Measurements from ENCODE around the gene KLHL5. TPM values are rescaled to one million over a fixed set of nuclear protein-coding genes. Genes with fewer than 3 reads are reported as not detected.

KLHL5 gene
- total and polyA plus RNA-seq, 4 donors, result 14.2 to 65.4 (median 25.6) TPM

- no peak for TF ChIP-seq RXRA (IDR thresholded peaks at IDR 0.05)
- no peak for TF ChIP-seq HNF4A (conservative IDR thresholded peaks at IDR 0.05)
Observed at GRCh38 chr4:39120418-39120817, 58.4 kb downstream of the KLHL5 start (continued).

- 97% methylated on average over 9 of the region's 9 CpGs for WGBS
- no peak overlapping the region for H3K4me3 ChIP-seq (ENCODE audit: low read depth in 1 of 3, low read length in 3 of 3)
- H3K9me3 ChIP-seq (ENCODE audit: control insufficient read depth in 4 of 4, low read length in 3 of 4), result peaks cover 0 to 2% (median 0%) of the 10 kb centered on the region in 4 donors
- no peak overlapping the region for H3K27ac ChIP-seq (ENCODE audit: low read depth in 1 of 2, low read length in 2 of 2)
- H3K27me3 ChIP-seq (ENCODE audit: control insufficient read depth in 4 of 4, insufficient read depth in 4 of 4, low read length in 3 of 4), result no peaks in the 10 kb centered on the region
- H3K9ac ChIP-seq (ENCODE audit: low read depth in 1 of 2, low read length in 2 of 2), result no peak overlapping the region
- no peak for DNase-seq (ENCODE audit: low spot score)
- TF ChIP-seq FOXA1 (IDR thresholded peaks at IDR 0.05), result no peak
- no peak for TF ChIP-seq GABPA (IDR thresholded peaks at IDR 0.05 in 1 of 2, conservative IDR thresholded peaks at IDR 0.05 in 1 of 2)
- TF ChIP-seq REST (IDR thresholded peaks at IDR 0.05), result no peak
- no peak for TF ChIP-seq HNF4G (IDR thresholded peaks at IDR 0.05)
- TF ChIP-seq ATF3 (IDR thresholded peaks at IDR 0.05), result no peak
- no peak for TF ChIP-seq RXRA (IDR thresholded peaks at IDR 0.05)
- TF ChIP-seq SP1 (IDR thresholded peaks at IDR 0.05), result no peak
- TF ChIP-seq EGR1 (IDR thresholded peaks at IDR 0.05; ENCODE audit: low read depth in 2 of 2), result no peak
- TF ChIP-seq NR2F2 (IDR thresholded peaks at IDR 0.05), result no peak
- no peak for TF ChIP-seq FOXA2 (IDR thresholded peaks at IDR 0.05)
- TF ChIP-seq RAD21 (IDR thresholded peaks at IDR 0.05), result no peak
- no peak for TF ChIP-seq MAX (IDR thresholded peaks at IDR 0.05)
- TF ChIP-seq ZBTB33 (IDR thresholded peaks at IDR 0.05), result no peak
- no peak for TF ChIP-seq CTCF (IDR thresholded peaks at IDR 0.05; ENCODE audit: low read depth, low read length, missing input control)
- no peak for TF ChIP-seq YY1 (IDR thresholded peaks at IDR 0.05)
- TF ChIP-seq TAF1 (conservative IDR thresholded peaks at IDR 0.05), result no peak
- TF ChIP-seq HNF4A (conservative IDR thresholded peaks at IDR 0.05), result no peak
- no peak for TF ChIP-seq JUND (IDR thresholded peaks at IDR 0.05)
- H3K36me3 ChIP-seq (ENCODE audit: control insufficient read depth in 4 of 4, insufficient read depth in 3 of 4, low read depth in 1 of 4, low read length in 3 of 4), result peaks cover 0 to 10% (median 2%) of the 10 kb centered on the region in 4 donors
- H3K4me1 ChIP-seq (ENCODE audit: control insufficient read depth in 4 of 4, insufficient read depth in 4 of 4, low read length in 3 of 4), result no peaks in the 10 kb centered on the region
Observed at GRCh38 chr4:39124885-39125599, 63.0 kb downstream of the KLHL5 start.
